Fibroblast of pulmonary artery (primary cell): ENCODE measurements around the gene SCP2.

Source experiments
- DNase-seq: peaks from one replicate; pipeline ENCODE4 v3.0.0-alpha.2; 2010; ENCODE audit warnings: low read depth
- H3K4me3 ChIP-seq: replicated peaks from 2 replicates; pipeline ENCODE4 v1.5.1; 2011; ENCODE audit warnings: low read depth, mild to moderate bottlenecking, control low read depth, low read length, moderate library complexity
- TF ChIP-seq, protein P1 (sequence below): IDR thresholded peaks from 2 replicates; pipeline ENCODE4 v1.5.1; 2011; ENCODE audit warnings: mild to moderate bottlenecking, control low read depth, low read length, inconsistent platforms; ENCODE audit errors: missing control alignments

Gene SCP2

DNA sequence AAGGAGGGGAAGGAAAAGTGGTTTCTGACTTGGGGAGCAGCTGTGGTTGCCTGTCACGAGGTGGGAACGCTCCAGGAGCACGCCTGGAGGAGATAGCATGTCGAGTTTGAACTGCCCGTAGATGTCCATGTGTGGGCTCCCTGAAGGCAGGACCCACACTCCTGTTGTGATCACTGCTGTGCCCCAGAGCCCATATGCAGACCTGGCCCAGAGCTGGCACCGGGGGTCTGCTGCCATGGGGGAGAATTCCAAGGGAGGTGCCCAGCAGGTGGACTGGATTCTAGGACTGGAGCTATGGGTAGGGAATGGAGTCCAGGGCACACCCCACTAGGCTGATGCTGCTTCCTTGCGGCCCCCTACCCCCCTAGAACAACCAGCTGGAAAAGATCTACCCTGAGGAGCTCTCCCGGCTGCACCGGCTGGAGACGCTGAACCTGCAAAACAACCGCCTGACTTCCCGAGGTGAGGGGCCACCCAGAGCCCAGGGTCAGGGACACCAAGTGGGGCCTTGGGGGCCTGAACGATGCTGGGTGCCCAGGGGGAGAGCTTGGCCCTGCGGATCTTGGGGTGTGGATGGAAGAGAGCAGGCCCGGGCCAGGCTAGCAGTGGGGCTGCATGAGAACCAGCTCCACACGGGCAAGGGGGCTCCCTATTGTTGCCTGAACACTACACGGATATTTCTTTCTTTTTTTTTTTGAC, 144.2 kb downstream of the SCP2 start:
- no peak overlapping the region for H3K4me3 ChIP-seq
- DNase-seq: no peak
- TF ChIP-seq, protein P1, sequence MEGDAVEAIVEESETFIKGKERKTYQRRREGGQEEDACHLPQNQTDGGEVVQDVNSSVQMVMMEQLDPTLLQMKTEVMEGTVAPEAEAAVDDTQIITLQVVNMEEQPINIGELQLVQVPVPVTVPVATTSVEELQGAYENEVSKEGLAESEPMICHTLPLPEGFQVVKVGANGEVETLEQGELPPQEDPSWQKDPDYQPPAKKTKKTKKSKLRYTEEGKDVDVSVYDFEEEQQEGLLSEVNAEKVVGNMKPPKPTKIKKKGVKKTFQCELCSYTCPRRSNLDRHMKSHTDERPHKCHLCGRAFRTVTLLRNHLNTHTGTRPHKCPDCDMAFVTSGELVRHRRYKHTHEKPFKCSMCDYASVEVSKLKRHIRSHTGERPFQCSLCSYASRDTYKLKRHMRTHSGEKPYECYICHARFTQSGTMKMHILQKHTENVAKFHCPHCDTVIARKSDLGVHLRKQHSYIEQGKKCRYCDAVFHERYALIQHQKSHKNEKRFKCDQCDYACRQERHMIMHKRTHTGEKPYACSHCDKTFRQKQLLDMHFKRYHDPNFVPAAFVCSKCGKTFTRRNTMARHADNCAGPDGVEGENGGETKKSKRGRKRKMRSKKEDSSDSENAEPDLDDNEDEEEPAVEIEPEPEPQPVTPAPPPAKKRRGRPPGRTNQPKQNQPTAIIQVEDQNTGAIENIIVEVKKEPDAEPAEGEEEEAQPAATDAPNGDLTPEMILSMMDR: no peak

DNA sequence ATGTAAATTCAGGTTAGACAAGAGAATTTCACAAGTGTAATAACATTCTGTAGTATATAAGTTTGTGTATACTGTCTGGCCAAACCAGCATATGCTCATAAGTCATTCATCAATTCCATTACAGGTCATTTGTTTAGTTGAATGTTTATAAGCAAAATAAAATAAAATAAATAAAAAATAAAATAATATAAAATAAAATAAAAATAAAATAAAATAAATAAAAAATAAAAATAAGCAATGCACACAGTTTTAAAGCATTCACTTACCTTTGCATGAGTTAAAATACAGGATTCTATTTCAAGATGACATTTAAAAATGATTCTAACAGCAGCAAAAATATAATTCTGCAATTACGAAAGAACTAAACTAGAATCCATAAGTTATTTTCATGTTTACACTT, 144.8 kb downstream of the SCP2 start:
- TF ChIP-seq, protein P1: no peak
- no peak overlapping the region for H3K4me3 ChIP-seq
- no peak for DNase-seq

DNA sequence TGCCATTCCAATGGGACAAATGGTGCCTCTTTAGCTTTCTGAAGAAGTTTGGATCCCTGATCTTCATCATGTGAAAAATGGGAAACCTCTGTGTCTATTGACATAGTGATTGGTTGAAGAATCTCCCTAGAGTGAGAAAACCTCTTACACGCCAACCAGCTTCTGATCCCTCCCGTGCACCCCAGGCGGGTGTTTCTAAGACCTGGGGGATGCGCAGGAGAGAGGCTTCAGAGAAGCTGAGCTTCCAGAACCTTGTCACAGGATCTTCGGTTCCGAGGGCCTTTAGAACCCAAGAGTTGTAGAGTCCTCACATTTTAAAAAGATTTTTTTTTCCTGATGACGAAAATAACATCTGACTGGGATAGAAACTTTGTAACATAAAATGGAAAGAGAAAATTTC, 146.2 kb downstream of the SCP2 start:
- DNase-seq: no peak
- TF ChIP-seq, protein P1: no peak
- no peak overlapping the region for H3K4me3 ChIP-seq

DNA sequence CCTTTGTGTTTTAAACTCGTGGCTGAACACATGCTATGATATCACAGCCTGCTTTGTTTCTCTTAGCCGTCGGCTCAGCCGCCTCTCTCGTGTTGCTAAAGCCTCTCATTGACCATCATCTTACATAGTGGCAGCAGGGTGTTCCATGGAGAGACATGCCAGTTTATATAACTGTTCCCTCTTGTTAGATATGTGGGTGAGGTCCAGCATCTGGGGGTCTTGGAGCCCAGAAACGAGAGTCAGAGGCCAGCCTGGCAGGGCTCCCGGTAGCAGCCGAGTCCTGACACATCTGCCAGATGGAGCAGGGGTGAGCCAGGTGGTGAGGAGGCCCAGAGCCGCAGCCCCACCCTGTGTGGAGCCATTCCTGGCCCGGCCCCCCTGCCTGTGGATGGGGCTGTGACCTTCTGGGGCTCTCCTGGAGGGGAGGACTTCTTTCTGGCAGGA, 146.8 kb downstream of the SCP2 start:
- no peak for DNase-seq
- TF ChIP-seq, protein P1: no peak
- no peak overlapping the region for H3K4me3 ChIP-seq

DNA sequence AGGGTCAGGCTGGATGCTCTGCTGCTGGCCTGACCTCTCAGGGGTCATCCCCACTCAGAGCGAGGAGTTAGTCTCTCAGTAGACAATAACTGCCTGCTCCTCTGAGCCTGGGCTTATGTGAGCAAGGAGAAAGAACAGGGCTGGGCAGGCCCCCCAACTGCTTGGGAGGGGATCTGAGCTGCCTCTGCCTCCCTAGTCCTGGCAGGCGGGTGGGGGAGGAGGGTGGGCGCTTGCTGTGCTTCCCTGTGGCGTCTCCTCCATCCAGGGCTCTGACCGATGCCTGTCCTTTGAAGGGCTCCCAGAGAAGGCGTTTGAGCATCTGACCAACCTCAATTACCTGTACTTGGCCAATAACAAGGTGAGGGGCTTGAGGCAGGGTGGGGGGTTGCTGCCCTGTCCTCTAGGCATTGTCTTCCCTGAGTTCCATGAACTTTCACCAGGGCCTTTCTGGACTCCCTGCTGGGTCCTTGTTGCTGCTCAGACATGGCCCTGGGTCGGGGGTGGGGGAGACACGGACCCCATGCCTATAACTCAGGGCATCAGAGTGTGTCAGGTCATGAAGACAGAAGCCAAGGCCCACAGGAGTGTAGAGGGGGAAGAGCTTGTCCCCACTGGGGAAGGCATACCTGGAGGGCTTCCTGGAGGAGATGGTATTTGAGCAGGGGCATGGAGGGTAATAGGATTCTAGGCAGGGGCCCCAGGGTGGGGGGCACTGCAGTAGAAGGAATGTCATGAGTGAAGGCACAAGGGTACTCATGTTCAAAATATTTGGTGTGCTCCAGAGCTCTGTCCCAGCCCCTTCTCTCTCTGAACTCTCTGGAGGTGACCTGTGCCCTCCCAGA, 147.5 kb downstream of the SCP2 start:
- TF ChIP-seq, protein P1: no peak

DNA sequence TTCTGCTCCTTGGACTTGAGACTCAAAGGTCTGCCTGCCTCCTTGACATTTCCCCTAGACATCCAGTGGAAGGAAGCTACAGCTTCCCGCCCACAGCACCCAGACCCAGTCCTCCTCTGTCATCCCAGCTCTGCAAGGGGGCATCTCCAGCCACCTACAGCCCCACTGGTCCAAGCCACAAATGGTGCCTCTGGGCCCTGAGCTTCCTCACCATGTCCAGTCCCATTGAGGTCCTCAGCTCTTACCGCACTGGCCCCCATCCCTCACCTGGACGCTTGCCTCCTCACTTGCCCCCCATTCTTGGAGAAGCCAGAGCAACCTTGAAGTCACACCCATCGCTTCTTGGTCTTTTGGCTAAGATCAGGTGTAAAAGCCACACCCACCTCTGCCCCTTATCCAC, 148.1 kb downstream of the SCP2 start:
- TF ChIP-seq, protein P1: no peak
- H3K4me3 ChIP-seq: no peak overlapping the region
- DNase-seq: no peak

More for the DNA sequence above, 147.5 kb downstream of the SCP2 start:
- no peak overlapping the region for H3K4me3 ChIP-seq
- DNase-seq: no peak
